ENCODE measurements around the gene FKBP3. TPM values are rescaled to one million over a fixed set of nuclear protein-coding genes. Genes with fewer than 3 reads are reported as not detected.

FKBP3 gene
- total and polyA plus RNA-seq, 2 donors (not counting 1 experiment from before 2014, with no cell fraction given): 18.5 to 58.7 TPM

DNA sequence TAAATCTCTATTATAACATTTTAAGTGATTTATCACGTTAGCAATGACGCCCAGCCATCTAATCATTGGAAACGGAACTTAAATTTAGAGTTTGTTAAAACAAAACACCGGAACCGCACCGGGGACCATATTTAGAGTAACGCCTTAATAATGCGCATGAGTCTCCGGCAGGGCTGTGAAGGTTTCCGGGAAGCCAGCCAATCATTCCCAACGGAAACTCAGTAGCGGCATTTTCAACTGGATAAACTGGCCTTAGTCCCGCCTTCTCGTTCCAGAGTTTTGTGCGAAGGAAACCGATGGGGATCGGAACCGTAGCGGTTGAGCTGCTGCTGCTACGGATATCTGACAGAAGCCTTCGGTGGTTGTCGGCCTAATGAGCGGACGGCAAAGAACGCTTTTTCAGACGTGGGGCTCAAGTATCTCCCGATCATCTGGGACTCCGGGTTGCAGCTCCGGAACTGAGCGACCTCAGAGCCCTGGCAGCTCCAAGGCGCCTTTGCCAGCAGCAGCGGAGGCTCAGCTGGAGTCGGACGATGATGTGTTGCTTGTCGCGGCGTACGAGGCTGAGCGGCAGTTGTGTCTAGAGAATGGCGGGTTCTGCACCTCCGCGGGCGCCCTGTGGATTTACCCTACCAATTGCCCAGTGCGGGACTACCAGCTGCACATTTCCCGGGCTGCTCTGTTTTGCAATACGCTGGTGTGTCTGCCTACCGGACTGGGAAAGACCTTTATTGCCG lies 1.5 kb upstream of the FKBP3 start, which contains the start of gene FANCM:
Gene FANCM (plus strand): TSS at position 272 of the 737 bp plus-strand sequence. CDS start 102 bp downstream, at position 374.
- peak within 1 kb of the TSS; percentile 79 to 99 (median 90) for H3K4me3 ChIP-seq (ENCODE audit: control extremely low read depth in 1 of 5, extremely low read depth in 1 of 5, insufficient read depth in 1 of 5, low read depth in 2 of 5, low read length in 4 of 5)
- Mint-ChIP-seq H3K9me3 (ENCODE audit: insufficient read depth) (no peaks in the 10 kb centered on the region), H3K4me3 (peak within 1 kb of the TSS; percentile 94), H3K27ac (peak within 1 kb of the TSS; percentile 99), H3K4me1 (peaks cover 41% of the 10 kb centered on the region), H3K27me3 (no peaks in the 10 kb centered on the region)
- H4K20me1 ChIP-seq (ENCODE audit: control insufficient read depth, insufficient read depth, low read length, poor library complexity, severe bottlenecking): no peaks in the 10 kb centered on the region
- peak within 1 kb of the TSS; percentile 85 to 91 for H3K27ac ChIP-seq (ENCODE audit: low read length in 2 of 2)
- POLR2A ChIA-PET: interaction anchor here (1.6 to 3.0 kb wide), 2 partner anchors 118 to 174 kb away, joined by 8 to 15 read pairs; partner anchors contain the start of genes KLHL28, MIS18BP1 and TOGARAM1
- peaks cover 63% of the 10 kb centered on the region for H3K79me2 ChIP-seq (ENCODE audit: control insufficient read depth, insufficient read depth, low read length)
- peak; percentile 94 for DNase-seq
- ATAC-seq (ENCODE audit: low read depth): peak; percentile 48
- H3K9me3 ChIP-seq (ENCODE audit: control extremely low read depth in 1 of 3, control insufficient read depth in 2 of 3, insufficient read depth in 1 of 3, low read length in 2 of 3): no peaks in the 10 kb centered on the region
- CTCF ChIA-PET: interaction anchor here (1.0 to 1.9 kb wide), 6 partner anchors 50 to 174 kb away, joined by 3 to 8 read pairs (median 4); partner anchors contain the start of genes KLHL28, MIS18BP1 and TOGARAM1
- H3K9ac ChIP-seq (ENCODE audit: low read length): peak within 1 kb of the TSS; percentile 97
- peaks cover 23 to 27% of the 10 kb centered on the region in 2 donors for H3K4me1 ChIP-seq (ENCODE audit: control insufficient read depth in 2 of 2, insufficient read depth in 2 of 2, low read length in 2 of 2)
- under 1% methylated on average over 48 of the region's 48 CpGs for WGBS (ENCODE audit: insufficient coverage)
- H2AFZ ChIP-seq (ENCODE audit: insufficient read depth, low read depth, low read length, poor library complexity, severe bottlenecking): peak within 1 kb of the TSS; percentile 99
- H3K27me3 ChIP-seq (replicated peaks in 1 of 4; ENCODE audit: control extremely low read depth in 1 of 4, control insufficient read depth in 3 of 4, insufficient read depth in 4 of 4, low read length in 3 of 4): no peaks in the 10 kb centered on the region
- no peaks in the 10 kb centered on the region for H3K36me3 ChIP-seq (replicated peaks in 1 of 2; ENCODE audit: control extremely low read depth in 1 of 2, control insufficient read depth in 1 of 2, extremely low read depth in 1 of 2, insufficient read depth in 2 of 2, low read length in 1 of 2)
- H3K4me2 ChIP-seq (replicated peaks; ENCODE audit: low read depth, low read length, poor library complexity, severe bottlenecking): peak within 1 kb of the TSS; percentile 93
- TF ChIP-seq, protein P1, sequence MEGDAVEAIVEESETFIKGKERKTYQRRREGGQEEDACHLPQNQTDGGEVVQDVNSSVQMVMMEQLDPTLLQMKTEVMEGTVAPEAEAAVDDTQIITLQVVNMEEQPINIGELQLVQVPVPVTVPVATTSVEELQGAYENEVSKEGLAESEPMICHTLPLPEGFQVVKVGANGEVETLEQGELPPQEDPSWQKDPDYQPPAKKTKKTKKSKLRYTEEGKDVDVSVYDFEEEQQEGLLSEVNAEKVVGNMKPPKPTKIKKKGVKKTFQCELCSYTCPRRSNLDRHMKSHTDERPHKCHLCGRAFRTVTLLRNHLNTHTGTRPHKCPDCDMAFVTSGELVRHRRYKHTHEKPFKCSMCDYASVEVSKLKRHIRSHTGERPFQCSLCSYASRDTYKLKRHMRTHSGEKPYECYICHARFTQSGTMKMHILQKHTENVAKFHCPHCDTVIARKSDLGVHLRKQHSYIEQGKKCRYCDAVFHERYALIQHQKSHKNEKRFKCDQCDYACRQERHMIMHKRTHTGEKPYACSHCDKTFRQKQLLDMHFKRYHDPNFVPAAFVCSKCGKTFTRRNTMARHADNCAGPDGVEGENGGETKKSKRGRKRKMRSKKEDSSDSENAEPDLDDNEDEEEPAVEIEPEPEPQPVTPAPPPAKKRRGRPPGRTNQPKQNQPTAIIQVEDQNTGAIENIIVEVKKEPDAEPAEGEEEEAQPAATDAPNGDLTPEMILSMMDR (IDR thresholded peaks at IDR 0.05): no peak
- no peak for TF ChIP-seq EZH2 (IDR thresholded peaks at IDR 0.05; ENCODE audit: borderline replicate concordance, insufficient read depth, low read depth, low read length, poor library complexity, severe bottlenecking)
- intact Hi-C loops (cut with micrococcal nuclease): loop anchor here (5.0 kb wide), 1 partner anchor 131 kb away; no protein-coding TSS in a partner anchor
